Neuronal stem cell (in vitro differentiated cells): ENCODE measurements around the gene PACS2.
A peak's percentile ranks its signal among the peaks of the same experiment; 100 is the strongest.

ENCODE experiments used
- DNase-seq: peaks from one replicate; pipeline ENCODE4 v3.0.0-alpha.2; 2013; ENCODE audit warnings: low spot score
- H2AFZ ChIP-seq: one replicate; pipeline ENCODE4 v1.6.1; 2013; ENCODE audit warnings: mild to moderate bottlenecking, low read length, inconsistent platforms
- H2AK5ac ChIP-seq: 2 replicates; pipeline ENCODE4 v1.6.1; 2013; ENCODE audit warnings: low read depth, mild to moderate bottlenecking, inconsistent platforms, low read length, moderate library complexity, mixed read lengths
- H2BK120ac ChIP-seq: 2 replicates; pipeline ENCODE4 v1.6.1; 2013; ENCODE audit warnings: low read depth, mild to moderate bottlenecking, inconsistent platforms, low read length, moderate library complexity, mixed read lengths
- H2BK12ac ChIP-seq: one replicate; pipeline ENCODE4 v1.6.1; 2013; ENCODE audit warnings: low read length, inconsistent platforms
- H2BK15ac ChIP-seq: 2 replicates; pipeline ENCODE4 v1.6.1; 2013; ENCODE audit warnings: mild to moderate bottlenecking, low read length, inconsistent platforms, mixed read lengths
- H2BK5ac ChIP-seq: one replicate; pipeline ENCODE4 v1.6.1; 2013; ENCODE audit warnings: inconsistent platforms, mild to moderate bottlenecking, low read length, moderate library complexity
- H3K14ac ChIP-seq: one replicate; pipeline ENCODE4 v1.6.1; 2013; ENCODE audit warnings: low read length, inconsistent platforms
- H3K18ac ChIP-seq: 2 replicates; pipeline ENCODE4 v1.6.1; 2013; ENCODE audit warnings: low read length, inconsistent platforms
- H3K23ac ChIP-seq: 2 replicates; pipeline ENCODE4 v1.6.1; 2013; ENCODE audit warnings: low read depth, mild to moderate bottlenecking, mixed read lengths, low read length, inconsistent platforms; ENCODE audit not compliant: poor library complexity
- H3K27ac ChIP-seq: replicated peaks from 3 replicates; pipeline ENCODE4 v1.5.1; 2013; ENCODE audit warnings: low read length, inconsistent platforms
- H3K27me3 ChIP-seq, 3 experiments: 2 replicates each; pipeline ENCODE4 v1.6.1; 2013; ENCODE audit warnings: low read length in 3 of 3, mild to moderate bottlenecking in 2 of 3, inconsistent platforms in 1 of 3, low read depth in 1 of 3, mixed read lengths in 1 of 3, moderate library complexity in 1 of 3; ENCODE audit not compliant: control insufficient read depth in 3 of 3, insufficient read depth in 3 of 3
- H3K36me3 ChIP-seq, 2 donors: replicated peaks in 1 of 2; 2 replicates each; pipeline ENCODE4 v1.6.1; 2013; ENCODE audit warnings: low read length in 2 of 2; ENCODE audit not compliant: control insufficient read depth in 2 of 2, insufficient read depth in 2 of 2
- H3K4ac ChIP-seq: 2 replicates; pipeline ENCODE4 v1.6.1; 2013; ENCODE audit warnings: inconsistent platforms, mild to moderate bottlenecking, low read length, moderate library complexity
- H3K4me1 ChIP-seq, 2 donors: 1 replicate in 1 of 2; 2 replicates in 1 of 2; pipeline ENCODE4 v1.6.1; 2013; ENCODE audit warnings: low read length in 2 of 2, low read depth in 1 of 2; ENCODE audit not compliant: control insufficient read depth in 2 of 2, insufficient read depth in 1 of 2
- H3K4me2 ChIP-seq: one replicate; pipeline ENCODE4 v1.6.1; 2013; ENCODE audit warnings: mild to moderate bottlenecking, low read length, inconsistent platforms; ENCODE audit not compliant: insufficient read depth, poor library complexity, severe bottlenecking
- H3K4me3 ChIP-seq, 2 donors: 2 replicates each; pipeline ENCODE4 v1.5.1; 2013; ENCODE audit warnings: low read length in 2 of 2, mild to moderate bottlenecking in 2 of 2, inconsistent platforms in 1 of 2, moderate library complexity in 1 of 2
- H3K79me1 ChIP-seq: one replicate; pipeline ENCODE4 v1.6.1; 2013; ENCODE audit warnings: low read depth, mild to moderate bottlenecking, inconsistent platforms, low read length, moderate library complexity
- H3K9ac ChIP-seq: one replicate; pipeline ENCODE4 v1.6.1; 2013; ENCODE audit warnings: mild to moderate bottlenecking, low read depth, low read length, inconsistent platforms; ENCODE audit not compliant: poor library complexity
- H3K9me3 ChIP-seq, 2 donors: replicated peaks in 1 of 2; 2 replicates each; pipeline versions ENCODE3 to v1.6.1; 2013; ENCODE audit warnings: low read length in 2 of 2, mild to moderate bottlenecking in 2 of 2, inconsistent platforms in 1 of 2, low read depth in 1 of 2, mixed read lengths in 1 of 2, moderate library complexity in 1 of 2; ENCODE audit not compliant: control insufficient read depth in 2 of 2, insufficient read depth in 1 of 2
- H4K8ac ChIP-seq: one replicate; pipeline ENCODE4 v1.6.1; 2013; ENCODE audit warnings: low read depth, mild to moderate bottlenecking, inconsistent platforms, low read length, moderate library complexity
- H4K91ac ChIP-seq: one replicate; pipeline ENCODE4 v1.6.1; 2013; ENCODE audit warnings: low read length, low read depth, mild to moderate bottlenecking, inconsistent platforms; ENCODE audit not compliant: poor library complexity
- WGBS, 2 donors: extraction: QIAGEN DNeasy Blood & Tissue Kit; methylation state at CpG; one replicate each; pipeline ENCODE4 v1.1.7; 2013; ENCODE audit warnings: missing lambda C conversion rate in 2 of 2, mixed read lengths in 1 of 2; ENCODE audit not compliant: insufficient read length in 2 of 2, insufficient replicate concordance in 1 of 2; ENCODE audit errors: extremely low coverage in 2 of 2; 5-methylcytosine and 5-hydroxymethylcytosine counted together

Gene PACS2

DNA sequence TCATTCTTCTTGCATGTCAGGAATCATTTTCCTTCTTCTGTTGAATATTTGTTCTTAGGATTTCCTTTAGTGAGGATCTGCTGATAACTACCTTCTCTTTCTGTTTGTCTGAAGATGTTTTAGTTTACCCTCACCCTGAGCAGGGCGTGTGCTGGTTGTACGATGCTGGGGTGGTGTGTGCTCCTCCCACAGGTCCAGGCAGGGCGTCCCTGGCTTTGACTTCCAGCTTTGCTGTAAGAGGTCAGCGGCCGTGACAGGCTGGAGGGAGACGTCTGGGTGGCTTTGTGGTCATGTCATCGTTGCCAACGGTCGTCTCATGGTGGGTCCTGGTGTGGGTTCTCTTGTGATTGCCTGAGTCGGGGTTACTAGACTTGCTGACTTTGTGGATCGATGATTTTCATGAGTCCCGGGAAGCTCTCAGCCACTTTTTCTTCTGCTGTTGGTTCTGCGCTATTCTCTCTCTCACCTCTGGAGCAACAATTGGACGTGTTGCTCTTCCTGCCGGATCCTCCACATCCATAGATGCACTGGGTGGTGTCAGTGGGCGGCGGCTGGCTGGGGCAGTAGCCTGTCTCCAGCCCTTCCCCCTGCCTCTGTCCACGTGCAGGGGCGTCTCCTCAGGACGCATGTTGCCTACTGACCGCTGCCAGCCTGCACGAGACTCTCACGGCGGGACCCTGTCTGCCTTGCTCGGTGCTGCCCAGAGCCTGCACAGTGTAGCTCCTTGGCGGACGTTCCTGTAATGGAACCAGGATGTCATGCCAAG, 8.4 kb downstream of the PACS2 start:
- H3K9me3 ChIP-seq = no peaks in the 10 kb centered on the region
- no peak overlapping the region for H4K91ac ChIP-seq
- peak overlapping the region; percentile 73 for H3K23ac ChIP-seq
- no peak overlapping the region for H2BK120ac ChIP-seq
- H3K4me3 ChIP-seq = peak overlapping the region in 1 of 2 donors; percentile 25
- peak overlapping the region; percentile 53 for H2BK5ac ChIP-seq
- no CpG with 5 or more reads among the region's 27 CpGs for WGBS, 2 donors
- H3K27ac ChIP-seq = no peak overlapping the region
- H2BK15ac ChIP-seq = no peak overlapping the region
- H3K4ac ChIP-seq = no peak overlapping the region
- H3K9ac ChIP-seq = no peak overlapping the region
- no peak overlapping the region for H2AFZ ChIP-seq
- H2AK5ac ChIP-seq = peak overlapping the region; percentile 75
- H3K18ac ChIP-seq = peak overlapping the region; percentile 35
- no peaks in the 10 kb centered on the region for H3K27me3 ChIP-seq
- no peak for DNase-seq
- H3K4me1 ChIP-seq = peaks cover 23 to 33% of the 10 kb centered on the region in 2 donors
- peaks cover 17% of the 10 kb centered on the region for H3K79me1 ChIP-seq
- H2BK12ac ChIP-seq = peak overlapping the region; percentile 73
- peak overlapping the region; percentile 97 for H3K14ac ChIP-seq
- peaks cover 0 to 6% of the 10 kb centered on the region in 2 donors for H3K36me3 ChIP-seq
- no peak overlapping the region for H3K4me2 ChIP-seq
- H4K8ac ChIP-seq = no peak overlapping the region

DNA sequence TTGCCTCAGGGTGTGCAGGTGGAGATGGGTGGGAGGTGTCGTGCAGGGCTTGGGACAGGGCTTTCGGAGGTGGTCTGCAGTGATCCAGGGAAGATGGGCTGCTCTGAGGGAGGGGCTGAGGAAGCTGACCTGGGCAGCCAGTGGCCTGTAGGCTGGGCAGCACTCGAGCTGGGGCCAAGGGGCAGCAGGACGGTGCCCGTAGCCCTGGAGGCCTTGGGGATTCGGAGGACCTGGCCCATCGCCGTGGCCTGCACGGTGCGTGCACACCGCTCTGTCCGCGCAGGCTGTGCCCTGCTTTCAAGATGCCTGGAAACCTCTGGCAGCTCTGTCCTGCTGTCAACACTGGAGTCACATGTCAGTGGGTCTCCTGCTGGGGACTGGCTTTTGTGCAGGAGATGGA, 9.1 kb downstream of the PACS2 start:
- peak overlapping the region; percentile 97 for H3K14ac ChIP-seq
- H2BK5ac ChIP-seq = peak overlapping the region; percentile 53
- no CpG with 5 or more reads among the region's 13 CpGs for WGBS, 2 donors
- H3K9ac ChIP-seq = peak overlapping the region; percentile 70
- no peak overlapping the region for H3K4me2 ChIP-seq
- H4K8ac ChIP-seq = no peak overlapping the region
- peak overlapping the region; percentile 65 for H3K23ac ChIP-seq
- H3K4me1 ChIP-seq = peaks cover 29 to 37% of the 10 kb centered on the region in 2 donors
- no peak overlapping the region for H3K27ac ChIP-seq
- no peak overlapping the region for H2BK120ac ChIP-seq
- no peaks in the 10 kb centered on the region for H3K9me3 ChIP-seq
- H2AFZ ChIP-seq = no peak overlapping the region
- peak overlapping the region; percentile 75 for H2AK5ac ChIP-seq
- no peak for DNase-seq
- H3K4ac ChIP-seq = no peak overlapping the region
- no peak overlapping the region for H3K4me3 ChIP-seq
- H3K18ac ChIP-seq = peak overlapping the region; percentile 48
- H3K79me1 ChIP-seq = peaks cover 17% of the 10 kb centered on the region
- peak overlapping the region; percentile 84 for H2BK12ac ChIP-seq
- H3K36me3 ChIP-seq = peaks cover 0 to 6% of the 10 kb centered on the region in 2 donors
- no peak overlapping the region for H2BK15ac ChIP-seq
- no peak overlapping the region for H4K91ac ChIP-seq
- no peaks in the 10 kb centered on the region for H3K27me3 ChIP-seq

DNA sequence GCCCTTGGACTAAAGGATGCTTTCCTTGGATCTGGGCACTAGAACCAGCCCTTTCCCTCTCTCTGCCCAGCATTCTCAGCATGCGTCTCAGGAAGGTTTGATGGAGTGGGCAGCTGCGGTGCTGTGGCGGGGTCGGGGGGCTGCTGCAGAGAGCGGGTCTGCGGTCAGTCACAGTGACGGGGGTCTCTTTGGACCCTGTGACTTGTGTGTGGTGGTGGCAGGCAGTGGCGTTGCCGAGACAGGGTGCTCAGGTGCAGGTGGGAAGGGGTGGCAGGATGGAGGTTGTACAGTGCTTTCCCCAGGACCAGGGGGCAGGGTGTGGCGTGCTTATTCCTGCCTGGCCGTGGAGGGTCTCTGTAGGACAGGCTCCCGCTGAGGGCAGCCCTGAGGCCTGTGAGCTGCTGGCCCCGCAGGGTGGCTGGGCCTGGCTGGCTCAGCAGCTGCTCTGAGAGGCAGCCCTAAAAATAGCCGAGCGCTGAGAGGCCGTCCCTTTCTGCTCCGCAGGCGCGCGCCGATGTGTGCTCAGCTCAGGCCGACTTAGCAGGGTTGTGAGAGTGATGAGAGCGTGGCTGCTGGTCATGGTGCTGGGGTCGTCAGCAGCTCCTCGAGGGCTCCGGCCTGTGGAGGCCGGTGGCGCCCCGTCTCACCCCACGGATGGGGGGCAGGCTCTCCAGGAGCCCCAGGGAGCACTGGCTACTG, 9.7 kb downstream of the PACS2 start:
- H4K8ac ChIP-seq = no peak overlapping the region
- H2AK5ac ChIP-seq = peak overlapping the region; percentile 75
- H3K14ac ChIP-seq = peak overlapping the region; percentile 97
- no peak for DNase-seq
- no peak overlapping the region for H3K4ac ChIP-seq
- H3K4me2 ChIP-seq = no peak overlapping the region
- H2BK12ac ChIP-seq = peak overlapping the region; percentile 22
- peaks cover 15% of the 10 kb centered on the region for H3K79me1 ChIP-seq
- H3K9ac ChIP-seq = peak overlapping the region; percentile 60
- H3K27me3 ChIP-seq = no peaks in the 10 kb centered on the region
- H3K4me3 ChIP-seq = no peak overlapping the region
- peak overlapping the region; percentile 65 for H3K23ac ChIP-seq
- no peak overlapping the region for H2BK120ac ChIP-seq
- no peak overlapping the region for H4K91ac ChIP-seq
- no peaks in the 10 kb centered on the region for H3K9me3 ChIP-seq
- H3K4me1 ChIP-seq = peaks cover 30 to 43% of the 10 kb centered on the region in 2 donors
- peak overlapping the region; percentile 66 for H2BK5ac ChIP-seq
- no peak overlapping the region for H2BK15ac ChIP-seq
- no CpG with 5 or more reads among the region's 30 CpGs for WGBS, 2 donors
- H3K18ac ChIP-seq = peak overlapping the region; percentile 38
- peaks cover 0 to 6% of the 10 kb centered on the region in 2 donors for H3K36me3 ChIP-seq
- H3K27ac ChIP-seq = no peak overlapping the region
- no peak overlapping the region for H2AFZ ChIP-seq

DNA sequence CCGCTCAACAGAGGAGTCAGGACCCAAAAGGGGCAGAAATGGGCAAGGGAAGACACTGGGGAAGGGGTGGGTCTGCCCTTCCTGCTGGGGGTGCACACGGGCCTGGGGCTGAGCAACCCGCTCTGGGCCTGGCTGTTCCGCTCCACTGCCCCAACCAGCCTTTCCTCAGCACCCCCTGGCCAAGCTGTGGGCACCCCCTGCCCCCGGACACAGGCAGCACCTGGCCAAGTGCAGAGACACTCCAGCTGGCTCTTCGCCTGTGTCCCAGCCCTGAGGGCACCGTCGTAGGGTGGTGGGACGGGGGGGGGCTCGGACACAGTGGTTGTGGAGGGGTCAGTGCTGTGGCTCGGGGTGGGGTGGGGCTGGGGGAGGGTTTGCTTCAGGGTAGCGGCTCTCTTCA, 10.3 kb downstream of the PACS2 start:
- Histone ChIP-seq H3K9ac (peak overlapping the region; percentile 60), H3K79me1 (peaks cover 15% of the 10 kb centered on the region), H2BK5ac (no peak overlapping the region), H3K27ac (no peak overlapping the region), H4K91ac (no peak overlapping the region), H3K14ac (peak overlapping the region; percentile 97), H2BK120ac (no peak overlapping the region), H2BK12ac (no peak overlapping the region), H3K23ac (no peak overlapping the region), H3K4ac (no peak overlapping the region), H3K9me3 (no peaks in the 10 kb centered on the region), H3K4me3 (no peak overlapping the region), H3K18ac (peak overlapping the region; percentile 48), H3K4me1 (peaks cover 30 to 47% of the 10 kb centered on the region in 2 donors), H2AK5ac (no peak overlapping the region), H3K4me2 (no peak overlapping the region), H4K8ac (no peak overlapping the region), H2BK15ac (no peak overlapping the region), H2AFZ (no peak overlapping the region), H3K36me3 (peaks cover 0 to 6% of the 10 kb centered on the region in 2 donors), H3K27me3 (no peaks in the 10 kb centered on the region)
- WGBS, 2 donors = no CpG with 5 or more reads among the region's 12 CpGs
- no peak for DNase-seq
